ENCODE measurements around the gene MIF4GD.
"Not testable (repeated sequence)": the region's sequence is repeated elsewhere in the genome, so short reads cannot be mapped to it uniquely, and the experiment has no call there.

MIF4GD gene

DNA sequence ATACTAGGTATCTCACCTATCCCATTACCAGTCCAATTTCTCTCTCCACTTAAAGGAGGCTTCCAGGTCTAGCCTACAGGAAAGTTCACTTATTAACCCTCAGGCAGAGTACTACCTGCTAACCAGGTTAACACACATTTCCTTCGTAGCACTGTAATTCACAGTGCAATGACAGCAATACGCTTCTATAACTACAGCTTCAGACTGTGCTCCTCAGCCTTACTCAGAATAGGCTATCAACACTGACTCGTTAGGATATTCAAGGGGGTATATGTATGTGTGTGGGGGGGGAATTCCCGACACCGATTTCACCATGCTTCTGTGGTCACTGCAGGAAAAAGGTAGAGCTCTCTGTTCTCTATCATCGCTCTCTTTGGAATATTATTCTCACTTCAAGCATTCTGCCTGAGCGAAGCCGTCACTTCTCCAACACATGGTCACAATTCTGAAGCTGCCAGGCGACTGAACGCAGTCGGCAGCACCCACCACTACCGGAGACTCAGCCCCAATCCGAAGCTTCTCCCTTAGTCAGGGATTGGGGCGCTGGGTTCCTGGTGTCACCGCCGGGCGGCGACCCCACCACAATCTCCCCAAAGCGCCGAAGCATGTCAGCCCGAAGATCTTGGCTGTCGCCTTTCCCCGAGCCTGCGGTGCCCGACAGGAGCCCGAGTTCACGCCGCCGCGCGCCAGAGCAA, 10.2 kb downstream of the MIF4GD start:
- DNase-seq: no peak

DNA sequence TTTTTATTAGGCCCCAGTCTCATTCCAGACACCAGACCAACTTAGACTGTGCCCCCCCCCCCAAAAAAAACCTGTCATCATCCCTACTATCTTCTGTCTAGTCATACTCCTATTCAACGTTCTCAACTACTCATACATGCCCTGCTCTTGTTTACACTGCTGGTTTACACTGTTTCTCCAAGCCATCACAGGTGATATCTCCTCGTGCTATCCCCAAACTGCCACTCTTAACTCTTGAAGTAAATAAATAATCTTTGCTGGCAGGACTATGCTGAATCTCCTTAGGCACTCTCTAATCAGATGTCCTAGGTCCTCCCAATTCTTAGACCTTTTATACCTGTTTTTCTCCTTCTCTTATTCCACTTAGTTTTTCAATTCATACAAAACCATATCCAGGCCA, 13.8 kb downstream of the MIF4GD start:
- DNase-seq: not testable (repeated sequence)

DNA sequence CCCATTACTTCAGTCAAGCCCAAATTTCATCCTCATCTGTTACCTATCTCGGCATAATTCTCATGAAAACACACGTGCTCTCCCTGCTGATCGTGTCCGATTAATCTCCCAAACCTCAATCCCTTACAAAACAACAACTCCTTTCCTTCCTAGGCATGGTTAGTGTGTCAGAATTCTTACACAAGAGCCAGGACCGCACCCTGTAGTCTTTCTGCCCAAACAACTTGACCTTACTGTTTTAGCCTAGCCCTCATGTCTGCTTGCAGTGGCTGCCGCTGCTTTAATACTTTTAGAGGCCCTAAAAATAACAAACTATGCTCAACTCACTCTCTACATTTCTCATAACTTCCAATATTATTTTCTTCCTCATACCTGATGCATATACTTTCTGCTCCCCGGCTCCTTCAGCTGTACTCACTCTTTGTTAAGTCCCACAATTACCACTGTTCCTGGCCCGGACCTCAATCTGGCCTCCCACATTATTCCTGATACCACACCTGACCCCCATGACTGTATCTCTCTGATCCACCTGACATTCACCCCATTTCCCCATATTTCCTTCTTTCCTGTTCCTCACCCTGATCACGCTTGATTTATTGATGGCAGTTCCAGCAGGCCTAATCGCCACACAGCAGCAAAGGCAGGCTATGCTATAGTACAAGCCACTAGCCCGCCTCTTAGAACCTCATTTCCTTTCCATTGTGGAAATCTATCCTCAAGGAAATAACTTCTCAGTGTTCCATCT, 14.9 kb downstream of the MIF4GD start:
- DNase-seq: not testable (repeated sequence)

DNA sequence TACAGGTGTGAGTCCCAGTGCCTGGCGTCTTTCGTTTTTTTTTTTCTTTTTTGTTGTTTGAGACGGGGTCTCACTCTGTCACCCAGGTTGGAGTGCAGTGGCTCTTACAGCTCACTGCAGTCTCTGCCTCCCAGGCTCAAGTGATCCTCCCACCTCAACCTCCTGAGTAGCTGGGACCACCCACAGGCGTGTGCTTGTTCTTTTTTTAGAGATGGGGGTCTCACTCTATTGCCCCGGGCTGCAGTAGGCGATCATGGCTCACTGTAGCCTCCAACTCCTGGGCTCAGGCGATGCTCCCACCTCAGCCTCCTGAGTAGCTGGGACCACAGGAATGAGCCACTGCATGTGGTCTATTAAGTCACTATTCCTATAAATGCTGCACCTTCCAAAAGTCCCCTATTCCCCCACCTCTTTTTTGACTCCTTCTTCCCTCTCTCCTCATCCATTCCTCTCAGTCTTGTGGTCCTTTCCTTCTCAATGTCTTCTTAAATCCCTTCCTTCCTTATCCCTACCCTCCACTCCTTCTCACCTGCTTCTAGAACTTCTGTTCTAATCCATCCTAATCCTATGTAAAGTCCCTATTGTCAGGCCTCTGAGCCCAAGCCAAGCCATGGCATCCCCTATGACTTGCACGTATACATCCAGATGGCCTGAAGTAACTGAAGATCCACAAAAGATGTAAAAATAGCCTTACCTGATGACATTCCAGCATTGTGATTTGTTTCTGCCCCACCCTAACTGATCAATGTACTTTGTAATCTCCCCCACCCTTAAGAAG, 18.8 kb downstream of the MIF4GD start:
- DNase-seq: no peak

DNA sequence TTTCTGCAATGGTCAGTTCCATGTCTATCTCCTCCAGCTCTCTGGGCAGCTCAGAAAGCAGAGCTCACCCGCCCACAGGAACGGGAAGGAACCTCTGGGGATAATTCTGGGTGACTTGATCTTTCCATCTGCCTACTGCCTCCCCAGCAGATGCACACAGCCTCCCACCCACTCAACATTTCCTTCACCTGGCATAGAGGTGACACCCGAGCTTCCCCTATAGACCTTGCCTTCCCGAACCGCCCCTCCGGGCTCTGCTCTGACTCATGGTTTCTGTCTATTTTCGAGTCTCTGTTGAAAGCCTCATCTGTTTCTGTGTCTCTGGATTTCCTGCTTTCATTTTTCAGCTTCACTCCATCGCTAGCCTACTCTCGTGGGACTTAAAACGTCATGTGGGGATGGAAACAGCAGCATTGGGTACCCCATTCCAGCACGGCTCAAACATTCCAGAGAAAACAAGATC, 21.0 kb downstream of the MIF4GD start:
- DNase-seq: peak; percentile 81

DNA sequence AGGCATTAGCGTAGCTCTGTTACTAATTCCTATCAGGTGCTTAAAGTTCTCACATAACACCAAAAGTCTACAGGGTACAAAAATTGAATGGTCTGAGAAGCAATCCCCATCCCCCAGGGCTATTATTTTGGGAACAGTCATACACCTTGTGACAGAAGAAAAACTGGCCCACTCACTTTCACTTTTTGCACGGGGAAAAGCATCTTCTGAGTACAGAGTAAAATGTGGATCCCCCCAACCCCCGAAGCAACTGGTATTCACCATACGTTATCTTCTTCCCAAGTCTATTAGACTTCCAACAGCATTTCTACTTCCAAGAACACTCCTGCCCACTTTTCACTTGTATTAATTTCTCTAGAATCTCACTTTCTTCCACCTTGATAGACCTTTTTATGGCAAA, 21.5 kb downstream of the MIF4GD start:
- no peak for DNase-seq

DNA sequence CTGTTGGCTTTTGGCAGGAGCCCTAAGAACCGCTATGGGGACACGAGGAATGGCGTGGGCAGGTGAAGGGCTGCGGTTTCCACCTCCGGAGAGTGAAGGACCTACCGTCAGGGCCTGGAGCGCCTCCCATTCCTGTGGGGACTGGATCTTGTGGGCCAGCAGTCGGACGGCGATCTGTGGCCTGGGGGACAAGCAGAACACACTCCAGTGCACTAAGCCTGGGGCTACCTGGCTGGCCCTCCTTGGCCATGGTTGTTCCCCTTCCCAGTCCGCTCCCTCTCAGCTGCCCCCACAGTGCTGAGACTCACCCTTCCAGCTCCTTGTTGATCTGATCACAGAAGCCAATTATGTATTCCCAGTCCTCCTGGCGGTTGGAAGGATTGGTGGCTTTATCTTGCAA, 24.6 kb downstream of the MIF4GD start:
- no peak for DNase-seq

DNA sequence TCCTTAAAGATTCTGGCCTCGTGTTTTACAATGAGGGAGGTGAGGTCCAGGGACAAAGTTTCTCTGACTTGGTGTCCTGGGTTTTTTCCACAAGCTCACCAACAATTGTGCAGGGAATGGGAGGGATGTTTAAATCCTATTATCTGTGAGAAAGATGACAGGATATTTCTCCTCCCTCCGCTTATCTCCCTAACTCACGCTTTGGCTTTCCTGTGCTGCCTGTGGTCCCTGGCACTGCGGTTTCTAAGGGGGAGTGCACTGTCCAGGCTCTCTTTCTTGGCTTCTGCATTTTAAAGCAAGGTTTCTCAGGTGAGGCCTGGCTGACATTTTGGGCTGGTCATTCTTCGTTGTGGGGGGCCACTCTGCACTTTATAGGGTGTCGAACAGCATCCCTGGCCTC, 26.0 kb downstream of the MIF4GD start:
- no peak for DNase-seq

DNA sequence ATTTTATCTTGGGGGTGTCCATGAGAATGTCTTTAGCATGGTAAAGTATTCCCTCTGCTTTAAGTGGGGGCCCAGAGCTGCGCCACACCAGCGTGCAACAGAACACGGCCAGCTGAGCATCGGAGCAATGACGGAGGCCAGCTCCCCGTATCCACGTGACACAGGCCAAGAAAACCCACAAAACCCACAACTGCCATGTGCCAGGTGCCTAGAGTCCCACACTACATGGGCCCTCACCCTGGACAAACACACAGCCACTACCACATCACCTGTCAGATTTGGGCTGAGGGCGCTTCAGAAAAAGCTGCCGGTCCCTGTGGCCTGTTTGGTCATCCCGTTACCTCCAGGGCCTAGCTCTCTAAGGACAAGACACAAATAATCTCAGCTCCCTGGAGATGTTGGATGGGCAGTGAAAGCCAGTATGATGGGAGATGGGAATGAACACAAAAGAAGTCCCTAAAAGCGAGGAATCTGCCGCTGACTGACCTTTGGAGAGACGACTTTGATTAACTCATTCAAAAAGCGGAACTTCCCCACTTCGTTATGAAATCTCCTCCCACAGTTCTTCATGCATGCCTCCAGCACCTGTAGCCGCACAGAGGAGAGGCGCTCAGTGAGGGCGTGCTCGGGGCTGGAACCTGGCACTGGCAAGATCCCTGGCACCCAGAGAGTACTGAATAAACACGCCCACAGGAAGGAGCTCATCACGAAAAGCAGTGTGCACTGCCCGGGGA, 26.7 kb downstream of the MIF4GD start:
- no peak for DNase-seq

DNA sequence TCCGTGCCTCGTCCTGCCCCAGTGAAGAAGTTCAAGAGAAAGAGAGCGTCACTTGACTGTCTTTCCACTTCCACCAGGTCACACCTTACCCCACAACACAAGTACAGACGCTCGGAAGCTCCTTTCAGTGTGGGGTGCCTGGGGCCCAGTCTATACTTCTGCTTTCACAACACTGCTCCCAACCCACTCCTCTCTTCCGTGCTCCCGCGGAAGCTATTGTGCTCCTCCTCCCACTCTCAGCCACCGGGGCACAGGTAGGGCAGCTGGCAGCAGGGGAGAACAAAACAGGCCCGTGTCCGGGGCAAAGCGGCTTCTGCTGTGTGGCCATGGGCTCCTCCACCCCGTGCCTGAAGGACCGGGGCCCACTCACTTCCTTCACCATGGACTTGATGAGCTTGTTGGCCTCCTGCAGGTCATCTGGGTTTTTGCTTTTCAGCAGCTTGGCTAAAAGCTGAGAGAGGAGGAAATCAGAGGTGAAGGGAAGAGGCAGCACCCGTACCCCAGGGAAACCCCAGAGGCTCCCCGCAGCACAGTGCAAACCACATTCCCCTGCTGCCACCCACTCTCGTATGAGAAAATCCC, 28.5 kb downstream of the MIF4GD start:
- DNase-seq: no peak

DNA sequence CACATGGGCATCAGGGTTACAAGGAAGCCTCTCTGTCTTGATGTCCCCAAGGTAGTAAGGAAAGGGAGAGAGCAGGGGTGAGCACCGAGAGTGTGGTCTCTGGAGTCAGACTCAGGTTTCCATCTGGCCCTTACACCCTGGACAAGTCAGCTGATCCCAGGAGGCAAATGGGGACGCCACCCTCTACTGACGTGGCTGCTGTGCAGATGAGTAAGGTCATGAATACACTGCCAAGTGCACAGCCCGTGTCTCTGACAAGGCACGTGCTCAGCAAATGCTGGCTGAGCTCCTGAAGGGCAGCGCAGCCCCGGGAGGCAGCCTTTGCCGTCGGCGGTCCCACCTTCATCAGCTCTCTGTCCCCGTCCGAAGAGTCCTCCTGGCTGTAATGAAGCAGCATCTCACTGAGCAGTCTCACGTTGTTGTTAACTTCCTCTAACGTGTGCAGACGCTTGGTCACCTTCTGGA, 29.0 kb downstream of the MIF4GD start:
- no peak for DNase-seq

DNA sequence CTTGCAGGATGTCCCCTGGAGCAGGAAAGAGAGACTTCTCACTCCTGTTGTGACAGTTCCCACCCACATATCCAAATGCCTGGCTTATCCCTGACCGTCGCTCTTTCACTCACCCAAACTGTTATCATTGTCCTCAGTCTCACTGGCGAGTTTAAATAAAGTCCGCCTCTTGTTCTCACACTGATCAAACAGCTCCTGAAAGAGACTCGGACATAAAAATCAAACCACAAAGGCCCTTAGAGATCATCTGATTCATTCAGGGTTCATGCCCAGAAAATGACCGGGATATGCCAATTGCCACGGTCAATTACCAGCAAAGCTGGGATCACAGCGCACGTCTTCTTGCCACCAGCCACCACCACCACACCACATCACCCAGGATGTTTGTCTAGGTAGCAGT, 29.5 kb downstream of the MIF4GD start:
- DNase-seq: no peak

DNA sequence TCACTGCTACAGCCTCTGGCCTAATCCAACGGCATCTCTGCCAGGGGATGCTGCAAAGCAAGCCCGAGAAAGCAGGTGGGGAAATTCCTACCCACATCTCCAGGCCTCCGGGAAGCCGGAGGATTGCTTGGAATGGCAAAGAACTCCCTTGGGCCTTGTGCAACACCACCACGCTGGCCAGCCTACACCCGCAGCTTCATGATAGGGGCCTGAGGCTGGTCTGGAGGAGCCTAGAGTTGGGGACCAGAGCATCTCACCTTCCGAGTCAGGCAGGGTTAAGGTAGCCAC, 29.9 kb downstream of the MIF4GD start:
- DNase-seq: peak; percentile 22

DNA sequence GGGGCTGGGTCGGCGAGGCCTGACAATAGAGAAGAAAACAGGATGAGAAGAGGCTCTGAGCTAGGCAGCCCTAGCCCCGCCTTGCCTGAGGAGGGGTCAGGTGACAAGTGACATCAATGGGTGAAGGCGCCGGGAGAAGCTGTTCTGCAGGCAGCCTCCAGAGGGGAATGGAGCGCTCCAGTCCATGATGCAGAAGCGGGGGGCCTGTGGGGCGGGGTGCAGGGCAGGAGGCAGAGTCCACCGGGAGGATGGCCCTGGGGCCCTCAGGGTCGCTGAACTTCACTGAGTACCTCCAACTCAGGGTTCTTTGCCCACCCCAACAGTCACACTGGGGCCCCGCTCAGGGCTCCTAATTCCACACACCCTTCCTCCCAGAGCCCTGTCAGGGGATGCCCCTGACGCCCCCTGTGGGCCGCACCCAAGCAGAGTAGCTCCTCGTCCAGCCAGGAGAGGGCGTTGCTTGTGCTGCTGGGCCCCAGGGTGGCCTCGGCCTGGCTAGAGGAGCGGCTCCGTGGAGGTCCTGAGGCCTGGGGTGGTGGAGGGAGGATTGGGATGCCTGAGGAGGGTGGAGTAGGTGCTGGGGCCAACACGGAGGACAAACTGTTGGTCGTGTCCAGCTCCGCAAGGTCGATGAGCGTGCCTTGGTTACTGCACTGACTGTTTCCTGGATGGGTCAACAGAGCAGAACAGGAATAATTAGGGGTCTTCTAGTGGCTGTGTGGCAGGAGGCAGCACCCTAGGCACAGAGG, 30.5 kb downstream of the MIF4GD start:
- peak; percentile 51 for DNase-seq

DNA sequence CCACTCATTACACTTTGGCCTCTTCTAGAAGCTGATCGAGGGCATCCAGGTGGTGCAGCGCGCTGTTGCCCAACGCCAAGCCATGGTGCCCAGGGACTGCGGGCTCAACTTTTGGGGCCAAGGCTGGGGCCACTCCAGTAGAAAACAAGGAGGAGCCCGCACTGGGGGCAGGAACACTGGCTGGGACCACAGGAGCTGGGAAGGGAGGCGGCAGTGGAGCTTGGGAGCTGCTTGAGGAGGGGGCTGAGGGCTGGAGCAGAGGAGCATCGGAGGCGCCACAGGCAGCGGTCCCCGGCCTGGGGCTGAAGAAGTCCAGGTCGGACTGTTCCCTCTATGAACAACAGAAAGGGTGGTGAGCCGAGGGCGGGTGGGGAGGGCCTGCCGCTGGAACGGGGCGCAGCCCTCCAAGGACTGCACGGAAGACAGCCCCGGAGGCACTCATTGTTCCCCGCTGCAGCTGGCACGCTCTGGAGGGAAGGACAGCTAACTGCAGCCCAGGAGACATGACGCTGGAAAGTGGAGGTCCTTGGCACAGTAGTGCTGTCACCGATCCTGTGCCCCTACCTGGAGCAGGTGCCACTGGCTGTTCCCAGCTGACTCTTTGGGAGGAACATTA, 31.1 kb downstream of the MIF4GD start:
- DNase-seq: no peak

DNA sequence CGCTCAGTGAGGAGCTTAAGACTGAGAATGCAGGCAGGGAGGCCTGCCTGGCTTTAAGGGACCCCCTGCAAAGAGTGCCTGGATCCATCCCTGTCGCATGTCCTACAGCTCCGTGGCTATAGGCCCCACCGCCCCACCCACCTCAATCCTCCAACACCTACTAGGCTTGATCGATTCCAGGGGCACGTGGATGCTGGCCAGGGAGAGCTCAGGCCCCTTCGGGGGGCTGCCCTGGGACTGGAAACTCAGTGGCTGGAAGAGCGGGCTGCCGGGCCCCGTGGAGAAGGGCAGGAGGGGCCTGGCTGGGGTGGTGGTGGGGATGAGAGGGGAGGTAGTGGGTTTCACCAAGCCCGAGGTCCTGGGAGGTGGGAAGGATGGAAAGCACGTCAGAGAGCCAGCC, 31.8 kb downstream of the MIF4GD start:
- no peak for DNase-seq

DNA sequence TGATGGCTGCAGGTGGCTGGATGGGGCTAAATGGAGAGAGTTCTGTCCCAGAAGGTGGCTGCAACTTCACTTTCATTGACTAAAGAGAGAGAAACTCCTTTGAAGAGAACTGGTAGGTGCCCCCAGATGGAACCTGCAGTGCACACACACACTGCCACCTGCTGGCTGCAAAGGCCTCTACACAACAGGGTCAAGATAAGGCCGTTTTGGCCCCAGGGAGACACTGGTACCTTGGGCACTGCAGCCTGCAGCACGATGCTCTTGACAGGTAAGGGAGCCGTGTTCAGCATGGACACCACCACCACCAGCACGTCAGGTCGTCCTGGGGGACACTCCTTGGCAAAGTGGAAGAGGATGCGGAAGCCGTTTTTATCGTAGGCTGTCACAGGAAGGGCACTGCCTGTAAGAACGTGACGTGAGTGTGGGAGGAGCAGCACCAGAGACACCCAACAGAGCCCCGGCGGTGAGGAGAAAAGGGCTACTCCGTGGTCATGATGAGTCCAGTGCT, 32.3 kb downstream of the MIF4GD start:
- peak; percentile 59 for DNase-seq

DNA sequence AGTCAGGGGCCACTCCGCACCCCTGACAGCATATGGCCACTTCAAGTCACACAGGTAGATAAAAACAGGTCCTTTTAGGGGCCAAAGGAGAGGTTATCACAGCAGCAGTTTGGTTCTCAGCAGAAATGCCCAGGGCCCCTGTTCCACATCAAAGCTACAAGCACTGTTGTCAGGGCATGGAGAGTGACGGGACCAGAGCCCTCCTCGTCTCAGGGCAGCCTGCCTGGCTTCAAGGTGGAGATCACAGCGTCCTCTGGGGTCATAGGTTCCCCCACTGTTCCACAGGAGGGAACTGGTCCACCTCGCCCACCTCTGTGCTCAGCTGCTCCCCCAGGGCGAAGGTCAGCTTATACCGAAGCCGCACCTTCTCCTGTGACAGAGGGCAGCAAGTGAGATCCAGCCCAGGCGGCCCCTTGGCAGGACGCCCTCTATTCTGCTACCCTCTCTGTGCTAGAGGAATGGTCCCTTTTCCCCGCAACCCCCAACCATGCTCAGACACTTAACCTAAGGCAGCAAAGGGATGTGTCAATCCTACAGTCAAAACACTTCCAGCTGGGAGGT, 32.9 kb downstream of the MIF4GD start:
- DNase-seq: no peak

DNA sequence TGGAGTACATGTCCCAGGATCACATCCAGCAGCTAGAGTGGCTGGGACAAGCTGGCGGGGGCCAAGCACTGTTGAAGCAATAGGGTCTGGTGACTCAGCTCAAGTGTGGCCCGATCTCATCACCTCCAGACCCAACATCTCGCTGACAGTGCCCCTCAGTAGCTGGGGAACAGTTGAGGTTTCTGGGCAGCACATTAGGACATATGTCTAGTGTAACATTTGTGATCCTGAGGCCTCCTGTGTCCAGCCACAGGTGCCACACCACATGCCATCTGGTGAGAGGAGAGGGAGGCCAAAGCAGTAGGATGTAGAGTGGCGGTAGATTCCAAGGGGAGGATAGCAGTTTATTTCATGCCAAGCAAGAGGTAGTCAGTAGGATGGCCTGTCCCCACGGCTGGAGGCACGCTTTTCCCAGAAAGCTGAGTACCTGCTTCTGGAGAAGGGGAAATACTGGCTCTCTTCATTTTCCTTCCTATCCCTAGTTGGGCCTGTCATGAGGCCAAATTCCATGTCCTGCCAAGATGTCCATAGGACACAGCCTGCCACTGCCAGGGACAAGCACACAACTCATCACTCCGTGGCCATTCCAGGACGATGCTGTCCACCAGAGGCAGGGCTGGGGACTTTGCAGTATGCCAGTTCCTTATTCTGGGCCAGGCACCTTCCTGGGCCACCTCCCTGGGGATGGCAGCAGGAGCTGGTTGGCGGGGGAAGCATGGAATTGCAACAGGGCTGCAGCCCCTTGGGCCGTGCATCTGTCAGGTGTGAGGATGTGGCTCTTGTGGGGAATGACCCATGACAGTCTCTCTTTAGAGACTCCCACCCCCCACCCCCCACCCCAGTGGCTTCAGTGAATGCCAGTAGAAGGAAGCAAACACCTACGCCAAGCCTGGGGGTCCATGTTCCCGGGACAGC, 33.7 kb downstream of the MIF4GD start:
- DNase-seq: no peak

DNA sequence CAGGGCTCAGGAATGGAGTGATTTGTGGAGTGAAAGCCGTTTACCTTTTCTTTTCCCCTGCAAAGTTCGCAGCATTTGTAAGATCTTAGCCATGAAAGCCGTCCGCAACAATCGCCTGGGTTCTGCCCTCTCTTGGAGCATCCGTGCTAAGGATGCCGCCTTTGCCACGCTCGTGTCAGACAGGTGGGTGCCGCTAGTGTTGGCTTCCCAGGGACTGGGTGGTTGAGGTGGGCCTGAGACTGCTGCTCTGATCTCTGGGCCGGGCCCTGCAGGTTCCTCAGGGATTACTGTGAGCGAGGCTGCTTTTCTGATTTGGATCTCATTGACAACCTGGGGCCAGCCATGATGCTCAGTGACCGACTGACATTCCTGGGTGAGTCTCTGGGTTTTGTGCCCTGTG, 38.2 kb downstream of the MIF4GD start:
- DNase-seq: no peak

Data from fibroblast of skin of scalp (primary cell).